HL-60 (cell line): ENCODE results near the gene CKAP4.

ENCODE experiments used
- DNase-seq, 2 experiments: peaks; one replicate each; pipeline ENCODE4 v3.0.0-alpha.2; 2010 to 2020; ENCODE audit warnings: low read depth in 1 of 2, low spot score in 1 of 2
- H3K27ac ChIP-seq: fragments of 250-450 bp; sonication (Bioruptor Pico); replicated peaks from 2 replicates; pipeline ENCODE4 v1.5.1; 2020; ENCODE audit warnings: mild to moderate bottlenecking, moderate library complexity
- H3K27me3 ChIP-seq: fragments of 250-450 bp; sonication (Bioruptor Pico); 2 replicates; pipeline ENCODE4 v1.5.1; 2021; ENCODE audit warnings: mild to moderate bottlenecking, moderate library complexity; ENCODE audit not compliant: insufficient read depth, poor library complexity, severe bottlenecking
- H3K4me3 ChIP-seq: replicated peaks from 2 replicates; pipeline ENCODE4 v1.5.1; 2011; ENCODE audit warnings: mild to moderate bottlenecking, control low read depth, low read length; ENCODE audit not compliant: insufficient read depth
- GABPA ChIP-seq: IDR thresholded peaks from 2 replicates; pipeline ENCODE4 v1.6.1; 2012; ENCODE audit warnings: low read depth
- POLR2AphosphoS5 ChIP-seq: IDR thresholded peaks from 2 replicates; pipeline ENCODE4 v1.6.1; 2012; ENCODE audit warnings: low read depth
- REST ChIP-seq: IDR thresholded peaks from 2 replicates; pipeline ENCODE4 v1.6.1; 2012; ENCODE audit warnings: low read depth; ENCODE audit not compliant: insufficient replicate concordance
- SPI1 ChIP-seq: IDR thresholded peaks from 2 replicates; pipeline ENCODE4 v1.6.1; 2012; ENCODE audit warnings: low read depth, mild to moderate bottlenecking, borderline replicate concordance
- TF ChIP-seq, protein P1 (sequence below): IDR thresholded peaks from one replicate; pipeline ENCODE4 v1.5.1; 2011; ENCODE audit warnings: low read length, control low read depth, inconsistent platforms; ENCODE audit not compliant: insufficient read depth

The CKAP4 gene

DNA sequence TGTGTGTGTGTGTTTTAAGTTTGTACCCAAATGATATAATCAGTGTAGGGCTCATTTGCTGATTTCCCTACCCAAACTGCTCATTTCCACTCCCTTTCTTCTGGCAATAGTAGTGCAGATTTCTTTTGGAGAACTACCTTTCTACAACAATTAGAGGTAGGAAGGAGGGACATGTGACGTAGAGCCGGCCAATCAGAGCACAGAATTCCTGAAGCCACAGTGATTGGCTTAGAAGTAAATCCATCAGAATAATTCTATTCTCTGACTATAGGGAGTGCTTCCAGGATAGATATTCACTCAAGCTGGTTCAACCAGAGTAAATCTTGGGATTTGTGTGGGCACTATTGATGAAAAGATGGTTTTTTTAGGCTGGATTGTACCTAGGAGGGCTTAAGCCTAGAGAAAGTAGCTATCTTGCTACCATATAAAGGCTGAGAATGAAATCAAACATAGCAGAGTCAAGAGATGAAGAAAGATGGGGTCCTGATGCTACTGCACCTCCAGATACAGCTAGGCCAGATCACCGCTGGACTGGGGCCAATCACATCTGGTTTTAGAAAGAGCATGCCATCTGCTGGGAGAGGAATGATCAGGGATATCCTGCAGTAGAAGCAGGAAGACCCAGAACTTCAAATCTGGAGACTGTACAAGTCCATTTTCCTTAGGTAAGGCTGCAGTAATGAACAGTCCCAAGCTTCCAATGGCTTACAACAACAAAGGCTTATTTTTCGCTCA lies 55.0 kb downstream of the CKAP4 start:
- Histone ChIP-seq H3K27ac (no peak overlapping the region), H3K27me3 (no peaks in the 10 kb centered on the region), H3K4me3 (no peak overlapping the region)
- no peak for DNase-seq
- TF ChIP-seq, protein P1, sequence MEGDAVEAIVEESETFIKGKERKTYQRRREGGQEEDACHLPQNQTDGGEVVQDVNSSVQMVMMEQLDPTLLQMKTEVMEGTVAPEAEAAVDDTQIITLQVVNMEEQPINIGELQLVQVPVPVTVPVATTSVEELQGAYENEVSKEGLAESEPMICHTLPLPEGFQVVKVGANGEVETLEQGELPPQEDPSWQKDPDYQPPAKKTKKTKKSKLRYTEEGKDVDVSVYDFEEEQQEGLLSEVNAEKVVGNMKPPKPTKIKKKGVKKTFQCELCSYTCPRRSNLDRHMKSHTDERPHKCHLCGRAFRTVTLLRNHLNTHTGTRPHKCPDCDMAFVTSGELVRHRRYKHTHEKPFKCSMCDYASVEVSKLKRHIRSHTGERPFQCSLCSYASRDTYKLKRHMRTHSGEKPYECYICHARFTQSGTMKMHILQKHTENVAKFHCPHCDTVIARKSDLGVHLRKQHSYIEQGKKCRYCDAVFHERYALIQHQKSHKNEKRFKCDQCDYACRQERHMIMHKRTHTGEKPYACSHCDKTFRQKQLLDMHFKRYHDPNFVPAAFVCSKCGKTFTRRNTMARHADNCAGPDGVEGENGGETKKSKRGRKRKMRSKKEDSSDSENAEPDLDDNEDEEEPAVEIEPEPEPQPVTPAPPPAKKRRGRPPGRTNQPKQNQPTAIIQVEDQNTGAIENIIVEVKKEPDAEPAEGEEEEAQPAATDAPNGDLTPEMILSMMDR = no peak

- Histone ChIP-seq H3K27ac (no peak overlapping the region), H3K4me3 (no peak overlapping the region), H3K27me3 (peaks cover 3% of the 10 kb centered on the region)
- TF ChIP-seq GABPA (no peak), SPI1 (no peak), POLR2AphosphoS5 (no peak), REST (no peak)
- TF ChIP-seq, protein P1 = no peak
- DNase-seq = no peak
Measured at GRCh38 chr12:106190581-106190980, 57.2 kb downstream of the CKAP4 start.

DNA sequence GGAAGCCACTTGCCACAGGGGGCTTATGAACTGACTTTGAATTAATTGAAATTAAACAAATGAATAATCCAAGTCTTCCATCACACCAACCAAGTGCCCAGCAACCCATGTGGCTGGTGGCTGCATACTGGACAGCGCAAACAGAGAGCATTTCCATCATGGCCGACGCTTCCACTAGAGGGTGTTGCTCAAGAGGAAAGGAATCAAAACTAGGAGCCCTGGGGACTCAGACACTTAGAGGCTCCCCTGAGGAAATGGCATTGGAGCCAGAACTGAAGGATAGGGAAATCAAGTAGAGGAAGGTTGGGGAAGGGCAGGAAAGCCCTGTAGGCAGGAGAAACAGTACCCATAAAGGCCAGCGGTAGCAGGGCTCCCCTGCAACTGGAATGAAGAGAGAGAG lies 58.5 kb downstream of the CKAP4 start:
- DNase-seq = no peak
- TF ChIP-seq, protein P1 = no peak
- TF ChIP-seq SPI1 = no peak
- no peak for TF ChIP-seq GABPA
- TF ChIP-seq POLR2AphosphoS5 = no peak
- TF ChIP-seq REST = no peak
- H3K4me3 ChIP-seq = no peak overlapping the region
- no peak overlapping the region for H3K27ac ChIP-seq
- H3K27me3 ChIP-seq = peaks cover 7% of the 10 kb centered on the region

DNA sequence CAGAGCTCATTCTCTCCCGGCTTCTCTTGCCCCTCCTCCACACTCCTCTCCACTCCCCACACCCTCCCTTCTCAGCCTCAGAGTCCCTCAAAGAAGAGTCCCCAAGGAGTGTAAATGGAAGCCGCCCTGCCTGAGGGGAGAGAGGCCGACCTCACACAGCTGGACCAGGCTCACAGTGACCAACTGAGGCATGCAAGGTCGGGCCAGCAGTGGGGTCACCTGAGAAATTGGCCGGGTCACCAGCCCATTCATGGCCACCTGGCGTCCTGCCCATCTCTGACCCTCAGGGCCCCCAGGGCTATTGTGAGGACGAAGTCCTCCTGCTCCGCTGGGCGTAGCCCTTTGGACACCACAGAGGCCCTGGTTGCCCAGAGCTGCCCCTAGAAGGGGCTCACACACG lies 59.6 kb downstream of the CKAP4 start:
- DNase-seq = no peak
- H3K27me3 ChIP-seq = peaks cover 7% of the 10 kb centered on the region
- no peak overlapping the region for H3K4me3 ChIP-seq
- H3K27ac ChIP-seq = no peak overlapping the region
- no peak for TF ChIP-seq GABPA
- TF ChIP-seq REST = no peak
- TF ChIP-seq, protein P1 = no peak
- TF ChIP-seq SPI1 = no peak
- no peak for TF ChIP-seq POLR2AphosphoS5
